ENCODE data around the gene SLX9.

SLX9 gene

GRCh38 chr21:44983421-44984206 is 43.8 kb downstream of the SLX9 start:
- Histone ChIP-seq H3K27me3 (ENCODE audit: insufficient read depth, poor library complexity, severe bottlenecking) (no peaks in the 10 kb centered on the region), H3K4me3 (replicated peaks; ENCODE audit: insufficient read depth, low read length) (no peak overlapping the region), H3K27ac (replicated peaks) (no peak overlapping the region)
- TF ChIP-seq POLR2AphosphoS5 (IDR thresholded peaks at IDR 0.05; ENCODE audit: low read depth) (no peak), GABPA (IDR thresholded peaks at IDR 0.05; ENCODE audit: low read depth) (no peak), CTCF (IDR thresholded peaks at IDR 0.05; ENCODE audit: insufficient read depth, low read length) (no peak), SPI1 (IDR thresholded peaks at IDR 0.05; ENCODE audit: borderline replicate concordance, low read depth) (no peak), REST (IDR thresholded peaks at IDR 0.05; ENCODE audit: insufficient replicate concordance, low read depth) (no peak)
- DNase-seq (ENCODE audit: low read depth in 1 of 2, low spot score in 1 of 2): no peak

GRCh38 chr21:44984428-44984791 is 44.6 kb downstream of the SLX9 start:
- Histone ChIP-seq H3K27ac (replicated peaks) (no peak overlapping the region), H3K27me3 (ENCODE audit: insufficient read depth, poor library complexity, severe bottlenecking) (no peaks in the 10 kb centered on the region), H3K4me3 (replicated peaks; ENCODE audit: insufficient read depth, low read length) (no peak overlapping the region)
- DNase-seq (ENCODE audit: low read depth in 1 of 2, low spot score in 1 of 2): no peak
- no peak for TF ChIP-seq GABPA (IDR thresholded peaks at IDR 0.05; ENCODE audit: low read depth)
- TF ChIP-seq REST (IDR thresholded peaks at IDR 0.05; ENCODE audit: insufficient replicate concordance, low read depth): no peak
- TF ChIP-seq SPI1 (IDR thresholded peaks at IDR 0.05; ENCODE audit: borderline replicate concordance, low read depth): no peak
- TF ChIP-seq CTCF (IDR thresholded peaks at IDR 0.05; ENCODE audit: insufficient read depth, low read length): no peak
- no peak for TF ChIP-seq POLR2AphosphoS5 (IDR thresholded peaks at IDR 0.05; ENCODE audit: low read depth)

GRCh38 chr21:44984792-44985440 is 45.1 kb downstream of the SLX9 start:
- no peak overlapping the region for H3K27ac ChIP-seq (replicated peaks)
- H3K4me3 ChIP-seq (replicated peaks; ENCODE audit: insufficient read depth, low read length): no peak overlapping the region
- no peaks in the 10 kb centered on the region for H3K27me3 ChIP-seq (ENCODE audit: insufficient read depth, poor library complexity, severe bottlenecking)
- TF ChIP-seq REST (IDR thresholded peaks at IDR 0.05; ENCODE audit: insufficient replicate concordance, low read depth): no peak
- TF ChIP-seq POLR2AphosphoS5 (IDR thresholded peaks at IDR 0.05; ENCODE audit: low read depth): no peak
- TF ChIP-seq CTCF (IDR thresholded peaks at IDR 0.05; ENCODE audit: insufficient read depth, low read length): no peak
- TF ChIP-seq SPI1 (IDR thresholded peaks at IDR 0.05; ENCODE audit: borderline replicate concordance, low read depth): no peak
- TF ChIP-seq GABPA (IDR thresholded peaks at IDR 0.05; ENCODE audit: low read depth): no peak
- no peak for DNase-seq (ENCODE audit: low read depth in 1 of 2, low spot score in 1 of 2)

All from HL-60 (cell line).